ENCODE data around the gene CARMIL1. TPM values are rescaled to one million over a fixed set of nuclear protein-coding genes. Genes with fewer than 3 reads are reported as not detected.

The CARMIL1 gene
- total and polyA plus RNA-seq, 11 donors: 2.4 to 9.1 (median 5.3) TPM

GRCh38 chr6:25366903-25367545, 87.8 kb downstream of the CARMIL1 start:
- Histone ChIP-seq H3K27me3 (no peaks in the 10 kb centered on the region), H3K9me3 (peaks cover 0 to 3% (median 0%) of the 10 kb centered on the region in 12 donors), H3K4me3 (no peak overlapping the region), H3K27ac (peak overlapping the region in 1 of 12 donors; percentile 29), H3K4me1 (peaks cover 0 to 51% (median 15%) of the 10 kb centered on the region in 12 donors), H3K36me3 (no peaks in the 10 kb centered on the region)
- DNase-seq (no peak), ATAC-seq (no peak)
- TF ChIP-seq, protein P1, sequence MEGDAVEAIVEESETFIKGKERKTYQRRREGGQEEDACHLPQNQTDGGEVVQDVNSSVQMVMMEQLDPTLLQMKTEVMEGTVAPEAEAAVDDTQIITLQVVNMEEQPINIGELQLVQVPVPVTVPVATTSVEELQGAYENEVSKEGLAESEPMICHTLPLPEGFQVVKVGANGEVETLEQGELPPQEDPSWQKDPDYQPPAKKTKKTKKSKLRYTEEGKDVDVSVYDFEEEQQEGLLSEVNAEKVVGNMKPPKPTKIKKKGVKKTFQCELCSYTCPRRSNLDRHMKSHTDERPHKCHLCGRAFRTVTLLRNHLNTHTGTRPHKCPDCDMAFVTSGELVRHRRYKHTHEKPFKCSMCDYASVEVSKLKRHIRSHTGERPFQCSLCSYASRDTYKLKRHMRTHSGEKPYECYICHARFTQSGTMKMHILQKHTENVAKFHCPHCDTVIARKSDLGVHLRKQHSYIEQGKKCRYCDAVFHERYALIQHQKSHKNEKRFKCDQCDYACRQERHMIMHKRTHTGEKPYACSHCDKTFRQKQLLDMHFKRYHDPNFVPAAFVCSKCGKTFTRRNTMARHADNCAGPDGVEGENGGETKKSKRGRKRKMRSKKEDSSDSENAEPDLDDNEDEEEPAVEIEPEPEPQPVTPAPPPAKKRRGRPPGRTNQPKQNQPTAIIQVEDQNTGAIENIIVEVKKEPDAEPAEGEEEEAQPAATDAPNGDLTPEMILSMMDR (IDR thresholded peaks at IDR 0.05): no peak
- no peak for TF ChIP-seq POLR2A (IDR thresholded peaks at IDR 0.05)
- 73 to 83% (median 79%) methylated on average over 1 of the region's 1 CpG for WGBS, 4 donors
- intact Hi-C loops (cut with DNase I): no loop called here

DNA sequence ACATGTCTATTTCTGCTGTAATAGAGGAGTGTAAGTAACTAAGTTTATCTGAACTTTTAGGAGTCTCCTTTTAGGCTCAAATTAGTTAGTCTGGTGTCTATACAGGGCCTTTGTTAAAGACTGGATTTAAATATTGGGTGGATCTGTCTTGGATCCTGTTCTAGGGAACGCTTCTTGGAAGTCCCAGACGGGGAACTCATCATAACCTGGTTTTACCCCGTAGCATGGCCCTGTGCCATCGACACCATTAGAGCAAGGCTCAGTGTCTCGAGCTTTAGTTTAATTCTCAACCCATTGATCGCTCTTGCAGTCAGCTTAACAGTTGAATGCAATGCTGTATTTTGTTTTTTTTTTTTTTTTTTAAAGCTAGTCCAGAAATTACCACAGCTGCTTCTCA, 89.9 kb downstream of the CARMIL1 start:
- H3K4me3 ChIP-seq: no peak overlapping the region
- H3K36me3 ChIP-seq: no peaks in the 10 kb centered on the region
- 33 to 51% (median 43%) methylated on average over 6 of the region's 6 CpGs for WGBS, 4 donors
- no peaks in the 10 kb centered on the region for H3K27me3 ChIP-seq
- intact Hi-C loops (cut with DNase I): no loop called here
- DNase-seq (peak in 3 of 5 donors; percentile 23 to 48 (median 27)), ATAC-seq (peak; percentile 5 to 71 (median 57))
- no peak for TF ChIP-seq POLR2A (IDR thresholded peaks at IDR 0.05)
- TF ChIP-seq, protein P1 (IDR thresholded peaks at IDR 0.05): no peak
- peaks cover 0 to 8% (median 0%) of the 10 kb centered on the region in 12 donors for H3K9me3 ChIP-seq
- H3K4me1 ChIP-seq: peaks cover 0 to 44% (median 15%) of the 10 kb centered on the region in 12 donors
- H3K27ac ChIP-seq: peak overlapping the region in 4 of 12 donors; percentile 33 to 71 (median 56)

- peaks cover 0 to 8% (median 0%) of the 10 kb centered on the region in 12 donors for H3K9me3 ChIP-seq
- WGBS, 4 donors: 45 to 52% (median 48%) methylated on average over 10 of the region's 10 CpGs
- intact Hi-C loops (cut with DNase I): no loop called here
- no peaks in the 10 kb centered on the region for H3K36me3 ChIP-seq
- H3K27me3 ChIP-seq: no peaks in the 10 kb centered on the region
- ATAC-seq: peak; percentile 59 to 77 (median 74)
- TF ChIP-seq, protein P1 (IDR thresholded peaks at IDR 0.05): no peak
- no peak for TF ChIP-seq POLR2A (IDR thresholded peaks at IDR 0.05)
- peaks cover 0 to 44% (median 15%) of the 10 kb centered on the region in 12 donors for H3K4me1 ChIP-seq
- no peak overlapping the region for H3K4me3 ChIP-seq
- H3K27ac ChIP-seq: peak overlapping the region in 7 of 12 donors; percentile 6 to 71 (median 49)
- peak in 3 of 5 donors; percentile 28 to 57 (median 40) for DNase-seq
Measured at GRCh38 chr6:25369433-25370177, 90.4 kb downstream of the CARMIL1 start.

Data from heart left ventricle (tissue), 16 donors.